Calu3 (cell line): Measurements from ENCODE around the gene IGSF9. TPM values are rescaled to one million over a fixed set of nuclear protein-coding genes. Genes with fewer than 3 reads are reported as not detected.

Experiments
- BruUV-seq: library from RNA; stranded (reverse); fragments of 400-500 nt; replicated peaks from 2 replicates; lab custom pipeline; 2021; lab: Mats Ljungman, UMichigan
- CTCF ChIA-PET: fragments of 300-600 bp; sonication (Branson Sonifier 250); formaldehyde crosslinking; loops from one replicate; lab custom pipeline; 2022; ENCODE audit warnings: antibody characterized with exemption; lab: Charles Lee
- DNase-seq: peaks from one replicate; pipeline ENCODE4 v3.0.0; 2022
- H3K27ac Mint-ChIP-seq: one replicate; pipeline ENCODE4 v1.8.0; 2022; ENCODE audit warnings: mixed read lengths; ENCODE audit not compliant: unreplicated experiment
- H3K27me3 Mint-ChIP-seq: one replicate; pipeline ENCODE4 v1.8.0; 2022; ENCODE audit warnings: mixed read lengths; ENCODE audit not compliant: unreplicated experiment
- H3K36me3 Mint-ChIP-seq: one replicate; pipeline ENCODE4 v1.8.0; 2022; ENCODE audit warnings: mild to moderate bottlenecking, moderate library complexity, mixed read lengths; ENCODE audit not compliant: insufficient read depth, unreplicated experiment
- H3K4me1 Mint-ChIP-seq: one replicate; pipeline ENCODE4 v1.8.0; 2022; ENCODE audit warnings: mild to moderate bottlenecking, low read depth, mixed read lengths; ENCODE audit not compliant: unreplicated experiment
- H3K4me3 Mint-ChIP-seq: one replicate; pipeline ENCODE4 v1.8.0; 2022; ENCODE audit warnings: mild to moderate bottlenecking, low read depth, moderate library complexity, mixed read lengths; ENCODE audit not compliant: unreplicated experiment
- H3K9me3 Mint-ChIP-seq: one replicate; pipeline ENCODE4 v1.8.0; 2022; ENCODE audit warnings: low read depth, mixed read lengths; ENCODE audit not compliant: unreplicated experiment
- intact Hi-C: fragments of 100-400 bp; cut with micrococcal nuclease; formaldehyde crosslinking; loops from one replicate; pipeline ENCODE4 v1.10.0; 2022; ENCODE audit not compliant: unreplicated experiment
- total RNA-seq: library from RNA; stranded (reverse); gene quantifications from 2 replicates; pipeline ENCODE4 v1.2.3, GENCODE V29; 2022
- TF ChIP-seq, protein P1 (sequence below): fragments of 200-600 bp; IDR thresholded peaks from one replicate; pipeline ENCODE4 v1.8.0; 2022; ENCODE audit warnings: antibody characterized with exemption; ENCODE audit not compliant: unreplicated experiment

Gene IGSF9
- total RNA-seq, 1 experiment from 2014 or later = 7.6 TPM

DNA sequence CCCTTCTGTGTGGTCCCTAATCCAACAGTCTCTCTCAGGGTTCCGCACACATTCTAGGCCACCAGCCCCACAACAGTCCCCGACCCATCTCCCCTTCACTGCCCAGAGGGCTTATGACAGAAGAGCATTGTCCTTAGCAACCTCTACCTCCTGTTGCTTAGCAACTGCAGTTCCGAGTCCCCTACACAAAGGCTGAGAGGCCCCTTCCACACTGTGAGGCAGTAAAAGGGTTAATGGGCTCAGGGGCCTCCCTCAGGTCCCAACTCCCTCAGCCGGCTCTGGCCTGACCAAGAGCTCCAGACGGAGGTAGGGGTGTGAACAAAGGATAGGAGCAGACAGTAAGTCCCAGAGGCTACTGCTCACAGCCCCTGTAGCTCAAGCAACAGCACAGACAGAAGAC, 4.3 kb downstream of the IGSF9 start:
- CTCF ChIA-PET = interaction anchor here (5.4 kb wide), 1 partner anchor 65 kb away, joined by 55 read pairs; no protein-coding TSS in a partner anchor
- H3K4me3 Mint-ChIP-seq = no peak overlapping the region
- no peaks in the 10 kb centered on the region for H3K9me3 Mint-ChIP-seq
- H3K27ac Mint-ChIP-seq = no peak overlapping the region
- DNase-seq = no peak
- H3K36me3 Mint-ChIP-seq = peaks cover 14% of the 10 kb centered on the region
- intact Hi-C loops = loop anchor here (10.0 kb wide), 1 partner anchor 434 kb away; no protein-coding TSS in a partner anchor
- BruUV-seq = no TSS peak
- H3K4me1 Mint-ChIP-seq = peaks cover 39% of the 10 kb centered on the region
- TF ChIP-seq, protein P1, sequence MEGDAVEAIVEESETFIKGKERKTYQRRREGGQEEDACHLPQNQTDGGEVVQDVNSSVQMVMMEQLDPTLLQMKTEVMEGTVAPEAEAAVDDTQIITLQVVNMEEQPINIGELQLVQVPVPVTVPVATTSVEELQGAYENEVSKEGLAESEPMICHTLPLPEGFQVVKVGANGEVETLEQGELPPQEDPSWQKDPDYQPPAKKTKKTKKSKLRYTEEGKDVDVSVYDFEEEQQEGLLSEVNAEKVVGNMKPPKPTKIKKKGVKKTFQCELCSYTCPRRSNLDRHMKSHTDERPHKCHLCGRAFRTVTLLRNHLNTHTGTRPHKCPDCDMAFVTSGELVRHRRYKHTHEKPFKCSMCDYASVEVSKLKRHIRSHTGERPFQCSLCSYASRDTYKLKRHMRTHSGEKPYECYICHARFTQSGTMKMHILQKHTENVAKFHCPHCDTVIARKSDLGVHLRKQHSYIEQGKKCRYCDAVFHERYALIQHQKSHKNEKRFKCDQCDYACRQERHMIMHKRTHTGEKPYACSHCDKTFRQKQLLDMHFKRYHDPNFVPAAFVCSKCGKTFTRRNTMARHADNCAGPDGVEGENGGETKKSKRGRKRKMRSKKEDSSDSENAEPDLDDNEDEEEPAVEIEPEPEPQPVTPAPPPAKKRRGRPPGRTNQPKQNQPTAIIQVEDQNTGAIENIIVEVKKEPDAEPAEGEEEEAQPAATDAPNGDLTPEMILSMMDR = no peak
- no peaks in the 10 kb centered on the region for H3K27me3 Mint-ChIP-seq

DNA sequence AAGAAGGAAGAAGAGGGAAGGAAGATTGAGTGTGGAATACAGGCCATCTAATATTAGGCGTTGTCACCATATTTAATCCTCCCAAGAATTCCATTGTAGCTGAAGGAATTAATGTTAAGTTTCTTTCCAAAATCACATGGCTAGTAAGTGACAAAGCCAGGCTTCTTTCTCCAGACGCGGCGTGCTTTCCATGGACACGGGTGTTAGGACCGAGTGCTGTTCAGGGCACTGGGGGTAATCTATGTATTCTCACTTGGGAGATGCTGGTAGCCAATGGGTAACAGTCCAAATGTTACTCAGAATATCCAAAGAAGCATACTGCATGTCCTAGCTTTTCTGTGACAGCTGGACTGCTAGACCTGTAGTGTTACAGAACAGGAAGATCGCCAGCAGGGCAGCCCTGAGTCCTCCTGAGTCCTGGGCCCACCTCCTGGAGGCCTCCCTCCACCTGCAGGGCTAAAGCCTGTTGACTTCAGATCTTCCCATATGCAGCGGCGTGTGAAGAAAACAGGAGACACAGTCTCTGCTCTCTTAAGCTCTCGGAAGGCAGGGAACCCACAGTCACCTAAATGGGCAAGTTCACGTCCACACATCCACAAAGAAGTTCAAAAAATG, 5.3 kb downstream of the IGSF9 start:
- no peak overlapping the region for H3K27ac Mint-ChIP-seq
- peaks cover 3% of the 10 kb centered on the region for H3K36me3 Mint-ChIP-seq
- no peaks in the 10 kb centered on the region for H3K9me3 Mint-ChIP-seq
- TF ChIP-seq, protein P1 = no peak
- no peak for DNase-seq
- no peak overlapping the region for H3K4me3 Mint-ChIP-seq
- BruUV-seq = no TSS peak
- intact Hi-C loops = loop anchor here (10.0 kb wide), 1 partner anchor 435 kb away; no protein-coding TSS in a partner anchor
- CTCF ChIA-PET = interaction anchor here (5.4 kb wide), 1 partner anchor 66 kb away, joined by 55 read pairs; no protein-coding TSS in a partner anchor
- H3K4me1 Mint-ChIP-seq = peaks cover 33% of the 10 kb centered on the region
- H3K27me3 Mint-ChIP-seq = no peaks in the 10 kb centered on the region

DNA sequence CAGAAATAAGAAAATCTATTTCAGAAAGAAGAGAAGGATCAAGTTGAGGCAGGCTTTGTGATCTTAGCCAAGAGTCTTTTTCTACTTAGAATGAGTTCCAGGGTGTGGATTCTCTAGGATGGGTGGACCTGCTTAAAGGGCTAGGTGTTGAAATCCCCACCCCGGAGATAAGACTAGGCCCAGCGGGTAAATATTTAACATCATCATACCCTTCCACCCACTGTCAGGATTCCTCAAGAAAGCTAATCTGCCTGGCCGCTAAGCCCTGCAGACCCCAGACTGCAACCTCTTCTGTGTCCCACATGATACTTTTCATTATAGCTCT, 5.8 kb downstream of the IGSF9 start:
- Mint-ChIP-seq H3K9me3 (no peaks in the 10 kb centered on the region), H3K4me1 (peaks cover 28% of the 10 kb centered on the region), H3K27me3 (no peaks in the 10 kb centered on the region), H3K4me3 (no peak overlapping the region), H3K36me3 (no peaks in the 10 kb centered on the region), H3K27ac (no peak overlapping the region)
- intact Hi-C loops = loop anchor here (10.0 kb wide), 2 partner anchors 145 to 435 kb away; partner anchors contain the start of gene KCNJ9
- TF ChIP-seq, protein P1 = no peak
- BruUV-seq = no TSS peak
- CTCF ChIA-PET = interaction anchor here (5.4 kb wide), 1 partner anchor 67 kb away, joined by 55 read pairs; no protein-coding TSS in a partner anchor
- no peak for DNase-seq

DNA sequence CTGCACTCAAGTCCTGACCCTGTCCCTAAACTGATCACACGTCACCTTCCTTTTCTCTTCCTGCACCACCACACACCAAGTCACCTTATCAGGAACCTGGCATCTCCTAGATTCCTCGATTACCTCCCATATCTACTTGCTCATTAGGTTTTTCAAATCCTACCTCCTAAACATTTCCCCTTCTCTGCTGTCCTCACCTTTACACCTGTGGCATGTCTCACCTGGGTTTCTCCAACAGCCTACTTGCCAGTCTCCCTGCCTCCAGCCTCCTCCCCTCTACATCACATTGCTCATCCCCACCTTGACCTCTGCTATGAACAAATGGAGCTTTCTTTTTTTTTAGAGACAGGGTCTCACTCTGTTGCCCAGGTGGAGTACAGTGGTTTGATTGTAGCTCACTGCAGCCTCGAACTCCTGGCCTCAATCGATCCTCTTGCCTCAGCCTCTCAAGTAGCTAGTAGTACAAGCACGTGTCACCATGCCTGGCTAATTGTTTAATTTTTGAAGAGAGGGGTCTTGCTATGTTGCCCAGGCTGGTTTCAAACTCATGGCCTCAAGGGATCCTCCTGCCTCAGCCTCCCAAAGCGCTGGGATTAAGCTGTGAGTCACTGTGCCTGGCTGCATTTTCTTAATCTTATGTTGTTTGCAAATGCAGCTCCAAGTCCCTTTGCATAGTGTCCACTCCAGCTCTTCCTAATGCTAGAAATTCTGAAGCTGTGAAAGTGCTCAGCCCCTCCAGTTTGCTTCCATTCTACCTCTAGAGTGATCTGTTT, 6.3 kb downstream of the IGSF9 start:
- Mint-ChIP-seq H3K27ac (no peak overlapping the region), H3K27me3 (no peaks in the 10 kb centered on the region), H3K36me3 (no peaks in the 10 kb centered on the region), H3K4me1 (peaks cover 25% of the 10 kb centered on the region), H3K9me3 (no peaks in the 10 kb centered on the region), H3K4me3 (no peak overlapping the region)
- no TSS peak for BruUV-seq
- TF ChIP-seq, protein P1 = no peak
- CTCF ChIA-PET = interaction anchor here (0.9 to 5.4 kb wide), 2 partner anchors 14 to 67 kb away, joined by 6 to 55 read pairs; partner anchors contain the start of gene TAGLN2
- intact Hi-C loops = loop anchor here (10.0 kb wide), 1 partner anchor 146 kb away; the partner anchor contains the start of gene KCNJ9
- no peak for DNase-seq
